ENCODE results near the gene HOGA1.

DNA sequence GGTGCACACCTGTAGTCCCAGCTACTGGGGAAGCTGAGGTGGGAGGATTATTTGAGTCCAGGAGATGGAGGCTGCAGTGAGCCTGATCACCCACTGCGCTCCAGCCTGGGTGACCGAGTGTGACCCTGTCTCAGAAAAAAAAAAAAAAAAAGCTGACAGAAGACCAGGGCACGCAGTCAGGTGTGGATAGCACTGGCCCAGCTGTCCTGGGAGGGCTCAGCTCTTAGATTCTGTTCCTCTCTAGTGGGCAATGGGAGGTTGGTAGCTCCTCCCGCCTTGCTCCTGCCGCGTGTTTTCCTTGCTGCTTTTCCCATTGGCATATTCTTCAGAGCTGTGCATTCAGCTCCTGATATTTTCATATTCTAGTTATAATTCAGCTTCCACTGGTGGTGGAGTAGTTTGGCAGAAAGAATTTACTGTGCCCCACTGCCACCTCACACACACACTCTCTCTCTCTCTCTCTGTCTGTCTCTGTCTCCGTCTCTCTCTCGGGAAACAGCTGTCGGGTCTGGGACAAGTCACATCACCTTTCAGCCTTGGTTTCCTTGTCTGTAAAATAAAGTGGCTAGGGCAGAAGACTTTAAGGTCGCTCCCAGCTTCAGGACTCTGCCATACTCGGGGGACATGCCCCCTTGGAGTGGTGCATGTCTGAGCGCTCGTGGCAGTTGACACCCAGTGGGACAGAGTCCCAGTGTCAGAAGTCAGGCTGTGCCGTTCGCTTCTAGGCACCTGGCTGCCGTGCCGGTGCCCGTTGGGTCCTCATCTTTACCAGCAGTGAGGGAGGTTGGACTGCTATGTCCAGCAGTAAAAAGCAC lies 37.5 kb upstream of the HOGA1 start:
- TF ChIP-seq, protein P1, sequence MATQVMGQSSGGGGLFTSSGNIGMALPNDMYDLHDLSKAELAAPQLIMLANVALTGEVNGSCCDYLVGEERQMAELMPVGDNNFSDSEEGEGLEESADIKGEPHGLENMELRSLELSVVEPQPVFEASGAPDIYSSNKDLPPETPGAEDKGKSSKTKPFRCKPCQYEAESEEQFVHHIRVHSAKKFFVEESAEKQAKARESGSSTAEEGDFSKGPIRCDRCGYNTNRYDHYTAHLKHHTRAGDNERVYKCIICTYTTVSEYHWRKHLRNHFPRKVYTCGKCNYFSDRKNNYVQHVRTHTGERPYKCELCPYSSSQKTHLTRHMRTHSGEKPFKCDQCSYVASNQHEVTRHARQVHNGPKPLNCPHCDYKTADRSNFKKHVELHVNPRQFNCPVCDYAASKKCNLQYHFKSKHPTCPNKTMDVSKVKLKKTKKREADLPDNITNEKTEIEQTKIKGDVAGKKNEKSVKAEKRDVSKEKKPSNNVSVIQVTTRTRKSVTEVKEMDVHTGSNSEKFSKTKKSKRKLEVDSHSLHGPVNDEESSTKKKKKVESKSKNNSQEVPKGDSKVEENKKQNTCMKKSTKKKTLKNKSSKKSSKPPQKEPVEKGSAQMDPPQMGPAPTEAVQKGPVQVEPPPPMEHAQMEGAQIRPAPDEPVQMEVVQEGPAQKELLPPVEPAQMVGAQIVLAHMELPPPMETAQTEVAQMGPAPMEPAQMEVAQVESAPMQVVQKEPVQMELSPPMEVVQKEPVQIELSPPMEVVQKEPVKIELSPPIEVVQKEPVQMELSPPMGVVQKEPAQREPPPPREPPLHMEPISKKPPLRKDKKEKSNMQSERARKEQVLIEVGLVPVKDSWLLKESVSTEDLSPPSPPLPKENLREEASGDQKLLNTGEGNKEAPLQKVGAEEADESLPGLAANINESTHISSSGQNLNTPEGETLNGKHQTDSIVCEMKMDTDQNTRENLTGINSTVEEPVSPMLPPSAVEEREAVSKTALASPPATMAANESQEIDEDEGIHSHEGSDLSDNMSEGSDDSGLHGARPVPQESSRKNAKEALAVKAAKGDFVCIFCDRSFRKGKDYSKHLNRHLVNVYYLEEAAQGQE (IDR thresholded peaks at IDR 0.05; ENCODE audit: insufficient read depth in 1 of 2, low read depth in 2 of 2, low read length in 2 of 2): no peak
- TF ChIP-seq POLR2AphosphoS5 (IDR thresholded peaks at IDR 0.05; ENCODE audit: low read depth, low read length) (no peak), FOXP2 (optimal IDR thresholded peaks at IDR 0.05; ENCODE audit: borderline replicate concordance, extremely low read depth, extremely low read length, insufficient read depth) (no peak), SIN3A (IDR thresholded peaks at IDR 0.05; ENCODE audit: borderline replicate concordance, insufficient read depth, low read length) (no peak)

All from PFSK-1 (cell line).